Smooth muscle cell (in vitro differentiated cells): ENCODE data around the gene APCS. TPM values are rescaled to one million over a fixed set of nuclear protein-coding genes. Genes with fewer than 3 reads are reported as not detected.

Source experiments
- DNase-seq: peaks from one replicate; lab custom pipeline; 2025; ENCODE audit not compliant: unreplicated experiment; lab: John Stamatoyannopoulos, UW
- H2AFZ ChIP-seq: fragments of 200-600 bp; sonication (generic); 2 replicates; pipeline ENCODE4 v1.6.0; 2016; ENCODE audit warnings: antibody characterized with exemption, low read depth, mild to moderate bottlenecking
- H3F3A ChIP-seq: fragments of 200-600 bp; sonication (generic); 2 replicates; pipeline ENCODE4 v1.6.0; 2017; ENCODE audit warnings: antibody characterized with exemption, low read depth
- H3K27ac ChIP-seq: fragments of 200-600 bp; sonication (generic); 2 replicates; pipeline ENCODE4 v1.5.1; 2016; ENCODE audit warnings: low read depth, mild to moderate bottlenecking
- H3K27me3 ChIP-seq: fragments of 200-600 bp; sonication (generic); 2 replicates; pipeline ENCODE4 v1.6.1; 2016; ENCODE audit warnings: low read depth, mild to moderate bottlenecking
- H3K36me3 ChIP-seq: fragments of 200-600 bp; sonication (generic); 2 replicates; pipeline ENCODE4 v1.5.1; 2016; ENCODE audit warnings: low read depth
- H3K4me1 ChIP-seq: fragments of 200-600 bp; sonication (generic); 2 replicates; pipeline ENCODE4 v1.5.1; 2016; ENCODE audit warnings: low read depth
- H3K4me2 ChIP-seq: fragments of 200-600 bp; sonication (generic); 2 replicates; pipeline ENCODE4 v1.6.0; 2016; ENCODE audit warnings: mild to moderate bottlenecking
- H3K4me3 ChIP-seq: fragments of 200-600 bp; sonication (generic); 2 replicates; pipeline ENCODE4 v1.5.1; 2016; ENCODE audit warnings: mild to moderate bottlenecking
- H3K79me2 ChIP-seq: fragments of 200-600 bp; sonication (generic); 2 replicates; pipeline ENCODE4 v1.6.0; 2016; ENCODE audit warnings: low read depth, mild to moderate bottlenecking
- H3K9ac ChIP-seq: fragments of 200-600 bp; sonication (generic); 2 replicates; pipeline ENCODE4 v1.6.0; 2016; ENCODE audit warnings: low read depth
- H3K9me3 ChIP-seq: fragments of 200-600 bp; sonication (generic); replicated peaks from 2 replicates; pipeline ENCODE4 v1.5.1; 2016; ENCODE audit warnings: low read depth
- H4K20me1 ChIP-seq: fragments of 200-600 bp; sonication (generic); 2 replicates; pipeline ENCODE4 v1.6.0; 2016; ENCODE audit warnings: low read depth
- CTCF ChIP-seq: fragments of 200-600 bp; sonication (generic); IDR thresholded peaks from 2 replicates; pipeline ENCODE4 v1.5.1; 2017; ENCODE audit warnings: borderline replicate concordance, mild to moderate bottlenecking, antibody characterized with exemption; ENCODE audit not compliant: insufficient read depth, poor library complexity, severe bottlenecking
- WGBS: methylation state at CpG from one replicate; pipeline ENCODE4 v1.1.7; 2016; ENCODE audit warnings: low lambda C conversion rate; 5-methylcytosine and 5-hydroxymethylcytosine counted together
- polyA plus RNA-seq: library from polyadenylated mRNA; unstranded; fragments of >200 nt; fragmentation: Nextera tagmentation; extraction: Ambion mirVana; gene quantifications from 2 replicates; pipeline ENCODE4 v1.2.1, GENCODE V29; 2016
- total RNA-seq: library from RNA; depleted of rRNA; stranded (reverse); fragments of >200 nt; gene quantifications from 2 replicates; pipeline ENCODE4 v1.2.3, GENCODE V29; 2014

APCS gene
- total and polyA plus RNA-seq, 2 experiments from 2014 or later: not detected

DNA sequence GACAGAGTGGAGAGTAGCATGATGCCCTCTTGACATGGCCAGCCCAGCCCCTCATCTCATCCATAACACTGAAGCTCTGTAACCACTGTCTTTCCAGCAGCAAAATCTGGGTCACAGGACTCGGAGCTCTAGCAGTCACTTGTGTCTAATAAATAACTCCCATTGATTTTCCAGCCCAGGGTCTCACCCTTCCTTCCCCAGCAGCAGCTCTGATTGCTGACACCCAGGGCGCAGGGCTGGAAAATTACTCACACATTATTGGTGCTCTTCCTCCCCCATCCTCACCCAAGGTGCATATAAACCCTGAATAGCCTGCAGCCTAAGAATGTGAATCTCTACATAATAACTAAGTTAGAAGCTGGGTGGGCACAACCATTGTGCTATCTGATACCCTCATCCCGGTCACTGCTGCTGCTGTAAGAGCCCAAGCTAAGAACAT lies 30.7 kb upstream of the APCS start:
- Histone ChIP-seq H3K9me3 (peaks cover 6% of the 10 kb centered on the region), H3K4me1 (no peaks in the 10 kb centered on the region), H3K27ac (no peak overlapping the region), H2AFZ (no peak overlapping the region), H3K27me3 (no peaks in the 10 kb centered on the region), H3K4me3 (no peak overlapping the region), H3K4me2 (no peak overlapping the region), H3F3A (no peaks in the 10 kb centered on the region), H3K9ac (no peak overlapping the region), H4K20me1 (no peaks in the 10 kb centered on the region), H3K79me2 (no peaks in the 10 kb centered on the region), H3K36me3 (no peaks in the 10 kb centered on the region)
- WGBS: 37% methylated on average over 3 of the region's 3 CpGs
- DNase-seq: no peak
- TF ChIP-seq CTCF: no peak

DNA sequence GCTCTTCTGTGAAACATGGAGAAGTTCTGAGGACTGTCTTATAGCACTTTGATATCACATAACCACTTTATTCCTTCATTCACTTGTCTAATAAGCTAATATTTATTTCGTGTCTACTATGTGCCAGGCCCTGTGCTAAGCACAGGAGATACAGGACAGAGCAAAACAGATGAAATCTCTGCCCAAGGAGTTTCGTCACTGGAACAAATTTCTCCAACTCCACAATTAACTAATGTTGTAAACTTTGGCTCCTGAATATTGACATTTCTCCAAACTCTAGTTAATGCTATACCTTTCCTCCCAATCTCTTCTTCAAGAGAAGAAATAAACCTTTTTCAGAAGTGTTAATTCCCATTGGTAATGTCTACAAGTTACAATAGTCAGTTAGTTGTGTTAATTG lies 27.0 kb upstream of the APCS start:
- Histone ChIP-seq H3K9me3 (no peaks in the 10 kb centered on the region), H4K20me1 (no peaks in the 10 kb centered on the region), H3K36me3 (no peaks in the 10 kb centered on the region), H2AFZ (no peak overlapping the region), H3K4me3 (no peak overlapping the region), H3K4me1 (no peaks in the 10 kb centered on the region), H3F3A (no peaks in the 10 kb centered on the region), H3K27ac (no peak overlapping the region), H3K4me2 (no peak overlapping the region), H3K79me2 (no peaks in the 10 kb centered on the region), H3K9ac (no peak overlapping the region), H3K27me3 (no peaks in the 10 kb centered on the region)
- DNase-seq: no peak
- TF ChIP-seq CTCF: no peak
- WGBS: 35% methylated on average over 2 of the region's 2 CpGs

DNA sequence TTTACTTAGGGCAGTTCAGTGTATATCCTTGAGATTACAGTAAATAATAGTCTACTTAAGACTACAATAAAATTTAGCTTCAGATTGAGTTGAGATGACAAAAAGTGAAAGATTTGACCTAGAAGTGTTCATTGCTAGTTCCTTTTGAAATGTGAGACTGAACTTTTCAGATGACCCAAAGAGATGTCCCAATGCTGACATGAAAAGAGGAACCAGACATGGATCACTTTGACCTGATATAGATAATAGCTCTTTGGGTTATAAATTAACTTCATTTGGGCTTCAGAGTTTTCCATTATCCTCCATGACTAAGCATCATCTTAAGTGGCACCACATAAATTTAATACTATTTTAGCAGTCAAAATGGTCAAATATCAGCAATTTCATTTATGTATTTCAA lies 26.1 kb upstream of the APCS start:
- Histone ChIP-seq H3K27ac (no peak overlapping the region), H3K36me3 (no peaks in the 10 kb centered on the region), H2AFZ (no peak overlapping the region), H3K27me3 (no peaks in the 10 kb centered on the region), H4K20me1 (no peaks in the 10 kb centered on the region), H3F3A (no peaks in the 10 kb centered on the region), H3K4me2 (no peak overlapping the region), H3K4me1 (no peaks in the 10 kb centered on the region), H3K79me2 (no peaks in the 10 kb centered on the region), H3K9ac (no peak overlapping the region), H3K4me3 (no peak overlapping the region), H3K9me3 (no peaks in the 10 kb centered on the region)
- DNase-seq: no peak
- TF ChIP-seq CTCF: no peak

- no peaks in the 10 kb centered on the region for H4K20me1 ChIP-seq
- no peak for TF ChIP-seq CTCF
- no peak overlapping the region for H3K9ac ChIP-seq
- H3F3A ChIP-seq: no peaks in the 10 kb centered on the region
- H2AFZ ChIP-seq: no peak overlapping the region
- H3K36me3 ChIP-seq: no peaks in the 10 kb centered on the region
- H3K27me3 ChIP-seq: no peaks in the 10 kb centered on the region
- DNase-seq: no peak
- H3K79me2 ChIP-seq: no peaks in the 10 kb centered on the region
- no peaks in the 10 kb centered on the region for H3K4me1 ChIP-seq
- no peak overlapping the region for H3K4me3 ChIP-seq
- H3K9me3 ChIP-seq: no peaks in the 10 kb centered on the region
- H3K4me2 ChIP-seq: no peak overlapping the region
- H3K27ac ChIP-seq: no peak overlapping the region
- WGBS: 27% methylated on average over 1 of the region's 1 CpG
Observed at GRCh38 chr1:159562680-159563079, 24.9 kb upstream of the APCS start.
